Prostate gland (tissue), 2 donors: ENCODE measurements around the gene MARS1.

Source experiments
- POLR2A ChIP-seq: fragments of 450-650 bp; IDR thresholded peaks from one replicate; pipeline ENCODE4 v1.6.1; 2016; ENCODE audit warnings: antibody characterized with exemption, mild to moderate bottlenecking
- POLR2AphosphoS5 ChIP-seq: sonication (generic); formaldehyde crosslinking; IDR thresholded peaks from one replicate; pipeline ENCODE4 v1.6.1; 2017; ENCODE audit warnings: antibody characterized with exemption
- TF ChIP-seq, protein P1 (sequence below), 4 experiments: fragments of 200-600 bp in 2 of 4; fragments of 450-650 bp in 2 of 4; sonication (generic) in 2 of 4; IDR thresholded peaks; 1 replicate in 3 of 4; 2 replicates in 1 of 4; pipeline ENCODE4 v1.5.1; 2016 to 2019; ENCODE audit warnings: antibody characterized with exemption in 4 of 4, mild to moderate bottlenecking in 2 of 4, moderate library complexity in 2 of 4

DNA sequence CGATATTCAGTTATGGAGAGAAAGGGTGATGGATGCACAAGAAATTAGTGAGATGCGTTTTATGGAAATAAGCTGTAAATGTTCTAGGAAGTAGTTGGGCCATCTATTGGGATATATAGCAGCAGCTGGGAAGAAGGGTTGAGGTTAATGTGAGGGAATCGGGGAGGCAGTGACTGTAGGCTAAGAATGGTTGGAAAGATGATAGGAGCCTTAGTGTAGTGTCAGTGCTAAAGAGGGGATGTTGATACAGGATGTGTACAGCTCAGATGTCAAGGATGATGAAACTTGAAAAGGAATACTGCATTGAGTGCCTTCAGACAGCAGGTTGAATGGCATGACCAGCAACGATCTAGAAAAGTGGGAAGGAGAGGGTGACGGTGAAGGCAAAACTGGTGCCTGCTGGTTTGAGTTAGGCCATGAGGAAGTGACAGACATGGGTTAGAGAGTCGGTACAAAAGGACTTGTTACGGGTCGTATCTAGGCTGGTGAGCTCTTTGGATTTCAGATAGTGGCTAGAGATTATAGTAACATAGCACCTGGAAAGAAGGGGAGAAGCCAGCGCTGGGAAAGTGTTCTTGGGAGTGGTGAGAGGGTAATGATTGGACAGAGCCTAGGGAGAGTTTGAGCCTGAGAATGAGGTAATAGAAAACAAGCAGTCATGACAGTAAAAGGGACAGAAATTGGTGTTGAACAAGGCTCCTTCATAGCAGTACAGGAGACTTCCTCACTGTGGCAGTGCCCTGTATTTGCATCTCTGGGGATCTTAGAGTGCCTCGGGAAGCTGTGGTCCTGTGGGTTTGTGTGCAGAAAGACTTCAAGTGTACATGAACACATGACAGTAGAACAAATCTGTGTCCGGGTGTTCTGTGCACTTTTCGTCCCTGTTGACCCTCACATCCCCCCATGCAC, 9.6 kb downstream of the MARS1 start:
- TF ChIP-seq POLR2AphosphoS5 (no peak), POLR2A (no peak)
- TF ChIP-seq, protein P1, sequence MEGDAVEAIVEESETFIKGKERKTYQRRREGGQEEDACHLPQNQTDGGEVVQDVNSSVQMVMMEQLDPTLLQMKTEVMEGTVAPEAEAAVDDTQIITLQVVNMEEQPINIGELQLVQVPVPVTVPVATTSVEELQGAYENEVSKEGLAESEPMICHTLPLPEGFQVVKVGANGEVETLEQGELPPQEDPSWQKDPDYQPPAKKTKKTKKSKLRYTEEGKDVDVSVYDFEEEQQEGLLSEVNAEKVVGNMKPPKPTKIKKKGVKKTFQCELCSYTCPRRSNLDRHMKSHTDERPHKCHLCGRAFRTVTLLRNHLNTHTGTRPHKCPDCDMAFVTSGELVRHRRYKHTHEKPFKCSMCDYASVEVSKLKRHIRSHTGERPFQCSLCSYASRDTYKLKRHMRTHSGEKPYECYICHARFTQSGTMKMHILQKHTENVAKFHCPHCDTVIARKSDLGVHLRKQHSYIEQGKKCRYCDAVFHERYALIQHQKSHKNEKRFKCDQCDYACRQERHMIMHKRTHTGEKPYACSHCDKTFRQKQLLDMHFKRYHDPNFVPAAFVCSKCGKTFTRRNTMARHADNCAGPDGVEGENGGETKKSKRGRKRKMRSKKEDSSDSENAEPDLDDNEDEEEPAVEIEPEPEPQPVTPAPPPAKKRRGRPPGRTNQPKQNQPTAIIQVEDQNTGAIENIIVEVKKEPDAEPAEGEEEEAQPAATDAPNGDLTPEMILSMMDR (IDR thresholded peaks at IDR 0.05), result no peak
